CD4-positive, alpha-beta T cell treated with Interleukin-17A for 1 hour (primary cell): ENCODE measurements around the gene CDK4.

Source experiments
- DNase-seq: peaks from one replicate; pipeline ENCODE4 v3.0.0-alpha.2; 2020

Gene CDK4

DNA sequence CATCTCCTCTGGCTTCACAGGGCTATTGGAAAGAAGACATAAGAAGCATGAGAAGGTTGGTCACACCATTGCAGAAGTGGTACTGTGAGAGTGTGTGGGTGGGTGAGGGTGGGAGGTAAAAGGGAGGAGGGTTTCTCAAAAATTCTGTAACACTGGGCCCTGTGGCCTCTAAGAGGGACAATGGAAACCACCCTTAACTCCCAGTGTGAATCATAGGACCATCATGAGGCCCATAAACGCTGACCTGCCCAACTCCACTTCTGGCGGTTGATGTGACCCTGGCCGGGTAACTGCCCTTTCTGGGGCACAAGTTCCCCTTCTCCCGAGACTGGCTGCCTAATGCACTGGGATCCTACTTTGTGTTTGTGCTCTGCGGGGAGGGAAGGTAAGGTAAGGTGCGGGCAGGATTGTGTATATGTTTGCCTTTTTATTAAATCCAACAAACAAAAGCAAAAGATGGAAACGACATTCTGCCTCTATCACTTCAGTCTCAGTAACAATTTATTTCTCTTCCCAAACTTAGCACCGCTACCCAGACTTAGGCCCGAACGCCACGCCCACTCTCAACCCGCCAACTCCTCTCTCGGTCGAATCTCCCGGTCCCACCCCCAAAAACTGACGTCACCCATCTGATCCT is 19.2 kb upstream of the CDK4 start:
- peak; percentile 87 for DNase-seq

DNA sequence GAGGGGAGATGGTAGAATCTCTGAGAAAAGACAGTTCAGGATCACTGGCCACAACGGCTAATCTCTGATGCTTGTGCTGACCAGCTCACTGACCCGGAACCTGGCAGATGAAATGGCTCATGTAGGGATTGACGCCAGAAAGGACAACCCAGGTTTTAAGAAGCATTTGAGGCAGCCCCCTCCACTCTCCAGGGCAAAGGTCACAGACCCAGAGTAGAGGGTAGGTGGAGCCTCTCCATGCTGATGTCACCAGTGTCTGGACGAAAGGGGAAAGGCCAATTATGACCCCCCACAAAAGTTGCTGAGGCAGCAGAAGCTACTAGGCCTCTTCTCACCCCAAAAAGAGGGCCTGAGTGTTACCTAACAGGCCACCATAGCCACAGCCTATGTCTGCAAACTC is 18.6 kb upstream of the CDK4 start:
- DNase-seq = no peak

DNA sequence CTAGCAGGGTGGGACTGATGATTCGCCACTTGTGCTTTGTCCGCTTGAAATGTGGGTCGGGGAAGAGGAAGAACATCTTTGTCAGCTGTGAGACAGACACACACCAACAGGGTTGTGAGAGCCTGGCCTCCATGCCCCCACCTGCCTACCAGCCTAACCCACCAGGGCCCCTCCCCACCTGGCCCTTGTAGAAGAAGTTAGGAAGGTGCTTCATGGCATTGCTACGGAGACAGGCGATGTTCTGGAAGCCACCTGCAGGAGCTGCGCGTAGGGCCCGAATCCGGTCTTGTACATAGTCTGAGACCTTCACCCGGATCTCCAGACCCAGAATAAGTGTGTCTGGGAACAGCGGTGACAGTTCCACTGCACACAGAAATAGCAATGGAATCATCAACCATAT is 17.5 kb upstream of the CDK4 start:
- DNase-seq = no peak

DNA sequence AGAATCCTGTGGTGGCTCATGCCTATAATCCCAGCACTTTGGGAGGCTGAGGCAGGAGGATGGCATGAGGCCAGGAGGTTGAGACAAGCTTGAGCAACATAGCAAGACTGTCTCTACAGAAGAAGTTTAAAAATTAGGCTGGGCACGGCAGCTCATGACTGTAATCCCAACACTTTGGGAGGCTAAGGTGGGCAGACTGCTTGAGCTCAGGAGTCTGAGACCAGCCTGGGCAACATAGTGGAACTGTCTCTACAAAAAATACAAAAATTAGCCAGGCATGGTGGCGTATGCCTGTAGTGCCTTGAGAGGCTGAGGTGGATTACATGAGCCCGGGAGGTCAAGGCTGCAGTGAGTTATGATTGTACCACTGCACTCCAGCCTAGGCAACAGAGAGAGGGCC is 15.8 kb upstream of the CDK4 start:
- no peak for DNase-seq

DNA sequence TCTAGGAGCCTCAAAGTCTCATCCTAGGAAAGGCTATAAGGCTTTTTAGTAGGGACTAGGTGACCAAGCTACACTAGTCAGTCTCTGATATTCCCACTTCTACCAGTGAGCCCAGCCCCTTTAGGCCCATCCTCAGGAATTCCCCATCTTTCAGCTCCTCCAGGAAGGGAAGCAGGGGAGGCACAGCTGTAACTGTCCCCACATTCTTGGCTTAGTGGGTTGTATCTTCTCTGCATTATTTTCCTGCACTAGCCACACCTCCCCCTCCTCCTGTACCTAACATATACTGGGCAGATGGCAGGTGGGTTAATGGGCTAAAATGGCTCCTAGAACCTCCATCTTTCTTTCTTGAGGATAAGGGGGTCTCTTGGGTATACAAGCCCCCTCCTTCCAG is 15.2 kb upstream of the CDK4 start:
- no peak for DNase-seq

DNA sequence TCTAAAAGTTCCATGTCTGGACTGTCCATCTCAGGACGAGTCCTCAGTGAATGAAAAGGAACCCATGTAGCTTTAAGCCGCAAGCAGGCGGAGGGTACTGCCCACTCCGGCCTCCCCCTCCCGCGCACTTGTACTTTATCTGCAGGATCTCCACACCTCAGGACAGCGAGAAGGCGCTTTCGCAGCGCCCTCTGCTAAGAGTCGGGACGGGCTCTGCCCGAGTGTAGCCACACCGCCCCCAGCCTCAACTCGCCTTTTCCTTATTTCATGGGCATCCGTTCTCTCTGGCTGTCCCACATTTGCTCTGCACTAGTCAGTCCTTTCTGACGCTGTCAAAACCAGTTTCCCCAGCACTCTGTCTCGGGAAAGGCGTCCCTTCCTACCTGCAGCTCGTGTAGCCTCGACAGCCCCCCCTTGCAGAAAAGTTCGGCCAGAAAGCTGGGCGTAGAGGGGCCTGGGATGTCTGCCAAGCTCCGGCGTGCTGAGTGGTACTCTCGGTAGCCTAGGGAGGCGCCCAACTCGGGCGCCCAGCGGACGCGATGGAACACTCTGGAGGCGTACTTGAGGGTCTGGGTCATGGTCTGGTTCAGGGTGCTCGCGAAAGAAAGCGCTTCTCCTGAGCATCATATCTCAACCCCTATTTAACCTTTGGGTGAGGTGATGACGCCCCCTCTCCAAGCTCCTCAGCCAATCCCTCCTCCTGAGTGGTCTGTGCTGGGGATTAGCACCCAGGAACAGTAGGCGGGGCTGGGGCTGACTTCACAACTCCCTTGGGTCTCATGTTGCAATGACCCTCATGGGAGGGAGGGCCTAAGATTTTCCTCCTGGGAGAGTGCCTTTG is 14.6 kb upstream of the CDK4 start, which contains the start of gene CYP27B1:
CYP27B1 (minus strand) TSS at position 615 of the 841 bp plus-strand sequence; CDS start at position 578, 37 bp downstream.
- DNase-seq = no peak

DNA sequence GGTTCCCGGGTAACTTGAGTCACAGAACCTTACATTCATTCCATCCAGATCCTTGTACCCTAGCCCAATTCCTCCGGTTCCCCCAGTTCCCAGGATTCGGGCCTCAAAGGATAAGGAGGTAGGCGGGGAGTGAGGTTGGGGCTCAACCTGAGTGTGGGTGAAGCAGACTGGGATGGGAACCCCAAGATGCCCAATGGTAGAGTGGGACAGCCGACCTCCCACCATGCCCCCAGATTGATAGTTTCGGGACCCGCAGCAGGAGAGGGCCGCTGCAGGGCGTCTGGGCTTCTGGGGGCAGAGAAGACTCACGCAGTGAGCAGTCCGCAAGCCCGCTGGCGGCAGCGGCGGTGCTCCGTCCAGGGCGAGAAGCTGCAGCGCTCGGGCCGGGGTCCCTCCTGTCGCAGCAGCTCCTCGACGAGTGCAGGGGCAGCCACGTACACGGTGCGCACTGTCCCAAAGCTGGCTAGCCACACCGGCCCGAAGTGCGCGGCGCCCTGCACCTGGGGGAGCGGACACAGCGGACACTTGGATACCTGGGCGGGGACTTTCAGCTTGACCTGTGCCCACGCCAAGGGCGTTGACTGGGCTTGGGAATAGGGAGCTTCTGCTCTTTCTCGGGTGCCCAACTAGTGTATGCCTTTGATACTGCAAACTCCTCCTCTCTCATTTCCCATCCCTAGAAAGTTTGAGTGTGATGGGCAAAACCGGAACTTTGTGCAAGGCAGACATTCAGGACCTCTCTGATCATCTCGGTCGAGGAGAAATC is 13.8 kb upstream of the CDK4 start:
- no peak for DNase-seq

DNA sequence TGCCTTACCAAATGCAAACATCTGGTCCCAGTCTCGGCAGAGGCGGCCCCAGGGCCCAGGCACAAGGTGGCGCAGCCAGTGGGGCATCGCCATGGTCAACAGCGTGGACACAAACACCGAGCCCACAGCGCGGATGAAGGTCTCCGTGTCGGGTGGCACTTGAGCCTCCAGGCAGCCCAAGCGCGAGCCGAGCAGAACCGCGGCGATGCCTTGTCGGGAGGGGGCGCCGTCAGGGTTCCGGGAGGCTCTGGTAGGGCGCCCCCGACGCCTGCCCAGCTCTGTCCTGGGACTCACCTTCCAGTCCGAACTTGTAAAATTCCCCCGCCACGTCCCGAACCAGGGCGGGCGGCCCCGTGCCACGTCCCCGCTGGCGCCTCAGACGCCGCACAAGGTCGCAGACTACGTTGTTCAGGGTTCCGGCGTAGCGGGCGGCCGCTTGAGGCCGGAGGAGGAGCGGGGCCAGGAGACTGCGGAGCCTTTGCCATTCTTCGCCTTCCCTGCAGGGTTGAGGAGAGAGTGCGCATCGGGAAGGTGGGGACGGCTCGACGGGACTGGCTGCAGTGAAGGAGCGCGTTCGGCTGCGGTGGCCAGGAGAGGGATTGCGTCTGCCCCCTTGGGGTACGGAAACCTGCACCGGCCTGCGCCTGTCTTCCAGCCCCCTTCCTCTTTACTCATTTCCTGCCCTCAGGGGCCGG is 13.0 kb upstream of the CDK4 start:
- peak; percentile 53 for DNase-seq

DNA sequence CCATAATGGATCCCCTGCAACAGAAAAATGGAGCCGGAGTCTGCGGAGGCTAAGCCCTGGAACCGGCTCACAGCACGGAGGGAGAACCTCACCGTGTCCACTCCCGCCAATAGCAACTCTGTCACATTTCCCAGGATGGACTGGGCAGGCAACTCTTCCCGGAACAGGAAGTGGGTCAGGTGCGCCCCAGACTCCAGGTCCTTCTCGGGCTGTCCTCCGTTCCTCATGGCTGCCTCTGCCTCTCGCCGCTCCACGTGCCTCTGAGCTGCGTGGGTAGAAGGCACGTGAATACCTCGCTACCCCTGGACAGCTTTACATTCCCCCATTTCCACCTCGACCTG is 12.5 kb upstream of the CDK4 start:
- DNase-seq = no peak

DNA sequence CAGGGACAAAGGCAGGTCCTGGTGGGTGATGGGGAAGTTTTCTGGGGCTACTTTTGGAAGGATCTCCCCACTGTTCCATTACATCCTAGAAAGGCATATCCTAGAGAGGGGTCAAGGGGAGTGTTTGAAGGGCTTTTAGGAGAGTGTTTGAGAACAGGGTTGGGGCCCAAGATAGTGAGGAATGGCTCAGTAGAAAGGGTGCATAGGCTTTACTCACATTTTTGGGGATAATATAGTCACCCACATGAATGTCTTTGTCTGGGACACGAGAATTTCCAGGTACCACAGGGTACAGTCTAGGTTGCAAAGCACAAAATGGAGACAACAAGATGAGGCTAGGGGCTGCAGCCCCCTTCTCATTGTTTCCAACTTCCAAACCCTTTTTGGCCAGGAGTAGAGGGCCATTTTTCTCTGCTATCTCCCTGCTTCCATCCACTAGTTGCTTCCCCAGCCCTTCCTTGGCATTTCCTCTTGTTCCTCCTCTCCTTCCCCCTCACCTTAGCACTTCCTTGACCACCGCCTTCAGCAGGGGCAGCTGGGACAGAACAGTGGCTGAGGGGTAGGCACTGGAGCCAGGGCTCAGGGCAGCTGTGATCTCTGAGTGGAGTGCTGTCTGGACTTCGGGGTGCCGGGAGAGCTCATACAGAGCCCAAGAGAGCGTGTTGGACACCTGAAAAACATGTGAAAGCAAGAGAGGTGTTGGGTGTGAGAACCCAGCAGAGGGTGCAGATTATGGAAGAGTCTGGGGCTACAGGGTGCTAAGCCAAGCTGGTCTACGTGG is 12.0 kb upstream of the CDK4 start:
- no peak for DNase-seq

DNA sequence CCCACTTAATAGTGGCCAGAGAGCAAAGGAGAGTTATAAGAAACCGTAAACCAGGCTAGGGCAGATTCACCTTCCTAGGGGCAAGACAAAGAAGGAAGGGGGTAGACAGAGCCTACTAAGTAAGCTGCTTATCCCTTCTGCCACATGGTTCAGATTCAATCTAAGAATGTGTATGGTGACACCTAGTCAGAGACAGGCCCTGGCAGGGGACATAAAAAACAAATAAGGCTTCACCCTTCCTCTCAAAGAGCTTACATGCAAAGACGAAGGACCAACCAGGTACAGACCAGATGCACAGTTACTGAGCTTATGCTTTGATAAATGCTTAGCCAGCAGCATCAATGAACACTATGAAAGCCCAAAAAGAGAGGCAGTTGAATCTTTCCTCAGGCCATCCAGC is 10.4 kb upstream of the CDK4 start:
- DNase-seq = no peak

DNA sequence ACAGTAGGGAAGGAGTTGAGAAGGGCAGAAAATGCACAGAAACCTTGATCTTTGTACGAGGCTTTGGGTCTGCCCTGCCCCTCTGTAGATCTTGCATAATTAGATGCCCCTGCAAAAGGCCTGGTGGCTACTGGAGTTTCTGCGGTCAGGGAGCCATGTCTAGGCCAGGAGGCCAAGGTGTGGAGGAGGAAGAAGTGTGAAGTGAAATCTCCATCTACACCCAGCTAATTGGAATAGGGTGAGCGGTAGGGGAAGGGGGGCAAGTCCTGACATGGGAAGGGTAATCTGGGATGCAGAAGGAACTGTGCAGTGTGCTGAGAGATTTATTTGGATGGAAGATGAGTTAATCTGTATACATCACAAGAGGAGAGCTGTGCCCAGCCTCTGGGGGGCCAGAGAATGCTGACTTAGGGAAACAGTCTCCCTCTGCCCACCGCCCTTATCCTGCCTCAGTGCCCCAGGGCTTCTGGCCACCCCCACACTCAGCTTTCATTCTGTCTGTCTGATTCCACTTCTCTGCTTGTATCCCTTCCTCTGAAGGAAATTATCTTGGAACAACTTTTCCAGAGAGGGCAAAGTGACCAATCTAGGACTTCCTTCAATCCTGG is 9.4 kb upstream of the CDK4 start:
- no peak for DNase-seq

DNA sequence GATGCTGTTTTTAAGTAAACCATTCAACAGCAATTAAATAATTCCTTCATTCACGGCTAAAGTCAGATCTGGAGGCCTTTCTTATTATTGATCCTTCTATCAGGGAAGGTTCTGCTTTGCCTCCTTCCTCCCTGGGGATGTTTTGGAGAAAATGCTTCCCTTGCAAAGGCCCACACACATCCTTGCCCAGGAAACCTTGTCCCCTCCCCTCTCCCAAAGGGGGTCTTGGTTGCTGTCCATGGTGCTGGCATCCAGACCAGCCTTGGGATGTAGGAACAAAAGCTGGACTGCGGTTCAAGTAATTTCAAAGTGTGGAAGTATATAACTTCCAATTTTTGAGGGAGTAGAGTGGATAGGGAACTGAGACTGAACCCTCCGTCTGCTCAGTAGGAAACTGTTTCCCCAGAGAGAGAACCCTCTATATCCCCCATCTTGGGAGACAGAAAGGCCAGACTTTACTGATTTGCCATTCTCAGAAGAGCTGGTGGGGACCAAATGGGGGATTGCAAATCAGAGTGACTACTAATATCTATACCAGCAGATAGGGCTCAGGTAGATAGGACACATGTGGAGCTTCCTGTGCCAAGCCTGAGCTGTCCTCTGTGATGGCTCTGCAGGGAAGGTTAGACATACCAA is 8.4 kb upstream of the CDK4 start:
- no peak for DNase-seq

DNA sequence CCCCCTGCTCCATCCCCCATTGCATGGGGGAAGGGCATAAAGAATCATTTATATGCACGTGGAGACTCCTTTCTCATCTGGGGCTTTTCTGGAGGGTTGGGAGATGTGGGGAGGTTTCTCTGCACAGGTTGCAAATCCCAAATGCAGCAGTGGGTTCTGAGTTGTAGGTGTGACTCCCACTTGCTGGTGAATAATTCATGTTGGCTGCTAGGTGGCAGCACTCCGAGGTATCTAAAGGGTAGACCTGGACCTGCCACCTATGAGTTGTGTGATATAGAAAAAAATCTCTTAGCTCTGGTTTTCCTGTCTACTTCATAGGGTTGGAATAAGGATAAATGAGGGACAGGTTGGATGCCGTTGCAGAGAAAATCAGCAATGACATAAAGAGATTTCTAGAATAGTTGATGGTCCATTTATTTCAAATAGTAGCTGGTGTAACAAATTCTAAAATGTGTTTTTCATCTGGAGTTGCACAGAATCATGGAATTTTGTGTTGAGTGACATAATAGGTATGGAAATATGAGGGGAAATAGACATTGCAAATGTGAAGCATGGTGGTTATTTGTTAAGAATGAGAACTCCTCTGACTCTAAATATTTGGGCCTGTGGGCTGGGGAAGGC is 7.4 kb upstream of the CDK4 start:
- peak; percentile 71 for DNase-seq

DNA sequence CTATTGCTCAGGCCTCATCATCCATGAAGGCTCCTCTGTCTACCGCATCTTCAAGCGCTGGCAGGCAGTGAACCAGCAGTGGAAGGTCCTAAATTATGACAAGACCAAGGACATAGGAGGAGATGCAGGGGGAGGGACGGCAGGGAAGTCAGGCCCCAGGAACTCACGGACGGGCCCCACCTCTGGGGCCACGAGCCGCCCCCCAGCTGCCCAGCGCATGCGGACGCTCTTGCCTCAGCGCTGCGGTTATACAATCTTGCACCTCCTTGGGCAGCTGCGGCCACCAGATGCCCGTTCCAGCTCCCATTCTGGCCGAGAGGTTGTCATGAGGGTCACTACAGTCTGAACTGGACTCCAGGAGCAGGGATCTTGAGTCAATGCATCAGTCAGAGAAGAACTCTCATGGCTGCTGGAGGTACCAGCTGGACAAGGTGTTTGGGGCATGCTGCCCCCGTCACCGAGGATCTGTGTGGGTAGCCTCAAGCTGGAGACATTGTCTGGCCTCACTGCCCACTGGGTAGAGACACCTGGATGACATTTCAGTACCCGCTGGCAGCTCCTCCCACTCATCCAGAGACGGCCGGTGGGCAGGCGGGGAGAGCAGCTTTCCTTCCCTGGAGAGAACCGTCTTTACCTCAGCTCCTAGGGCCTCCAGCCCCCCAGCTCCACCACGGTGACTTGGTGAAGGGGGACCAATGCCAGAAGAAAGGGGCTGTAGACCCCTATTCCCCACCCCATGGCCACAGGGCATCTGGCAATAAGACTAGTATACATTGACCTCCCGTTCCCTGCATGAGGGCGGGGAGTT is 6.6 kb upstream of the CDK4 start:
- DNase-seq = no peak

DNA sequence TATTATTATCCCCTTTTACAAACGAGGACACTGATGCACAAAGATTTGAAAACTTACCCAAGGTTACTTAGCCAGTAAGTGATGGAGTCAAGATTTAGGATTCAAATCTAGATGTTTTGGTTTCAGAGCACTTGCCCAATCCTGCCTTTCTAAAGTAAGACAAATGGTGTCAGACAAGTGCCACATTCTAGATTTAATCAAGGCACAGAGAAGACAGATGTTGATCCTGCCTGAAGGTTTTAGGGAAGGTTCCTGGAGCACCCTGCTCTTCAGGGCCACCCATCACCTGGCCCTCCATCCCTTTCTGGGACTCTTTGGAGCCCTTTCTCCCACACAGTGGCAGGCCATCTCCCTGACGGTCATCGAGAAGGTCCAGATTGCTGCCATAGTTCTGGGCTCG is 5.7 kb upstream of the CDK4 start:
- DNase-seq = no peak

DNA sequence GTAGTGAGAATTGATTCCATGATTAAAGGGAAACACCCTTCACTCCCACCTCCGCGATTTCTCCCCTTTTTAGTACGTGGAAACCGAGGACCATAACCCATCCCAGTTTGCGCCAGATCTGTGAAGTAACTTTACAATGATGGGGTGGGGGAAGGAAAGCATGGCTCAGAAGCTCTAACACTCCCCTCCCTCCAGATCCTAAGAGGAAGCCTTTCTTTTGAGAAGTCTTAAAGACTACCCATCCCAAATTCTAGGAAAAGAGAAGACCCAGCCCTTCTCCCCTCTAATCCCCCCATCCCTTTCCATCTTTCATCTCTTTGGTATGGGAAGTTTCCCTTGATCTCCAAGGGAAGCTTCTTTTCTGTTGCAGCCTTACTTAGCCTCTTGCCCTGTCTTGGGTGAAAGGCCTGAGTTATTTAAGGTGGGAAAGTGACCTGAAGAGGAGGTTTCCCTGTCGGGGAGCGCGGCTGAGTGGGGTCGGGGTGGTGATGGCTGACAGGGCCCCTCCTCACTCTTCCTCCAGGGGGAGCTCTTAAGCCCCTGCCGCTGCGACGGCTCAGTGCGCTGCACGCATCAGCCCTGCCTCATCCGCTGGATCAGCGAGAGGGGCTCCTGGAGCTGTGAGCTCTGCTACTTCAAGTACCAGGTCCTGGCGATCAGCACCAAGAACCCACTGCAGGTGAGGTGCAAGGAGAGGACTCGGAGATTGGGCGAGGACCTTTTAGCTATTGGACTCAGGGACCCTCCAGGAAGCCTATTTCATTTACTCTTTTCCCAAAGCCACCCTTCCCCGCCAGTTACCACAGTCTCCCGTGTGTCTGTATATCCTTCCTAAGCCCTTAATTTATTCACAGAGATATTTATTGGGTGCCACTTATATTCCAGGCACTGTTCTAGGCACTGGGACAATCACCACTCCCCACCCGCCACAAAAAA is 4.6 kb upstream of the CDK4 start:
- DNase-seq = peak; percentile 79

DNA sequence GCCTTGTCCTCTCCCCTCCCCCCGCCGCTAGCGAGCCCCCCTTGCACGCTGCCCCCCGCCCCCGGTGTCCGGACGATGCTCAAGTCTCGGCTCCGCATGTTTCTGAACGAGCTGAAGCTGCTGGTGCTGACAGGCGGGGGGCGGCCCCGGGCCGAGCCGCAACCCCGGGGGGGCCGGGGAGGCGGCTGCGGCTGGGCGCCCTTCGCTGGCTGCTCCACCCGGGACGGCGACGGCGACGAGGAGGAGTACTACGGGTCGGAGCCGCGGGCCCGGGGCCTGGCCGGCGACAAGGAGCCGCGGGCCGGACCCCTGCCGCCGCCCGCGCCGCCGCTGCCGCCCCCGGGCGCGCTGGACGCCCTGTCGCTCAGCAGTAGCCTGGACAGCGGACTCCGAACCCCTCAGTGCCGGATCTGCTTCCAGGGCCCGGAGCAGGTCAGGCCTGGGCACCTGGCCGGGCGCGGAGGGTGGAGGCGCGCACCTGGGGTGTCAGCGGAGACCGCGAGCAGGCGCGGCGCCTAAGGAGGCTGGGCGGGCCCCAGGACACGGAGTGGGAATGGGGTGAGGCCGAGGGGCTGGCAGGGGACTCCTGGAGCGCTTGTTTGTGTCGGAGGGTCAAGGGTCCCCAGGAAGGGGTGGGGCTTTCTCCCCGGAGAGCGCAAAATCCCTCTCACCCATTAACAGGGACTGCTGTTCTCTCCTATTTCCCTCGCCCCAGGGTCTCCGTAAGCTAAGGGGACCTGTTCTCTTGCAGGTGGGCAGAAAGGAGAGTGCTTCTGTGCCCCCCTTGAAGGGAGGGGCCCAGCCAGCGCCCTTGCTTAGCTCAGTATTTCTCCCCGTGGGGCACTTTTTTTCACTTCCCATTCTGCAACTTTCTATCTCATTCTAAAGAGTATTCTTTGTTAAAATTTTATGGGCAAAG is 3.6 kb upstream of the CDK4 start:
- peak; percentile 51 for DNase-seq
